Heart left ventricle (tissue), 16 donors: Measurements from ENCODE around the gene RGS6. TPM values are rescaled to one million over a fixed set of nuclear protein-coding genes. Genes with fewer than 3 reads are reported as not detected.

Source experiments
- ATAC-seq, 4 donors: fragments of 200-7000 bp; cut with Tn5 transposase; one replicate each; pipeline ENCODE4 v1.9.1; 2020 to 2022; ENCODE audit warnings: moderate library complexity in 4 of 4, mild to moderate bottlenecking in 3 of 4, moderate number of reproducible peaks in 1 of 4
- DNase-seq, 5 donors: peaks; one replicate each; pipeline ENCODE4 v3.0.0-alpha.2; 2020
- H3K27ac ChIP-seq, 12 donors: fragments of 200-600 bp; sonication (generic) in 4 of 12; one replicate each; pipeline versions ENCODE4 v1.5.0 to v1.8.0; 2016 to 2022; ENCODE audit warnings: mild to moderate bottlenecking in 2 of 12
- H3K27me3 ChIP-seq, 9 donors: fragments of 200-600 bp; sonication (generic) in 2 of 9; one replicate each; pipeline versions ENCODE4 v1.5.1 to v1.8.0; 2016 to 2022; ENCODE audit warnings: mild to moderate bottlenecking in 3 of 9
- H3K36me3 ChIP-seq, 9 donors: fragments of 200-600 bp; sonication (generic) in 2 of 9; one replicate each; pipeline versions ENCODE4 v1.5.0 to v1.8.0; 2018 to 2022; ENCODE audit warnings: mild to moderate bottlenecking in 2 of 9
- H3K4me1 ChIP-seq, 12 donors: fragments of 200-600 bp; sonication (generic) in 4 of 12; one replicate each; pipeline versions ENCODE4 v1.5.0 to v1.8.0; 2016 to 2022; ENCODE audit warnings: mild to moderate bottlenecking in 3 of 12
- H3K4me3 ChIP-seq, 12 donors: fragments of 200-600 bp; sonication (generic) in 4 of 12; one replicate each; pipeline versions ENCODE4 v1.5.0 to v1.8.0; 2017 to 2022; ENCODE audit warnings: mild to moderate bottlenecking in 9 of 12, moderate library complexity in 4 of 12
- H3K9me3 ChIP-seq, 12 donors: fragments of 200-600 bp; sonication (generic) in 4 of 12; one replicate each; pipeline versions ENCODE4 v1.5.0 to v1.8.0; 2016 to 2022; ENCODE audit warnings: mild to moderate bottlenecking in 1 of 12
- CTCF ChIP-seq, 12 donors: fragments of 200-600 bp; sonication (generic) in 4 of 12; IDR thresholded peaks; one replicate each; pipeline versions ENCODE4 v1.5.0 to v1.8.0; 2018 to 2022; ENCODE audit warnings: antibody characterized with exemption in 12 of 12, mild to moderate bottlenecking in 5 of 12
- POLR2A ChIP-seq, 2 donors: fragments of 450-650 bp; IDR thresholded peaks; one replicate each; pipeline ENCODE4 v1.6.1; 2017; ENCODE audit warnings: antibody characterized with exemption in 2 of 2, mild to moderate bottlenecking in 2 of 2, moderate library complexity in 2 of 2
- WGBS, 4 donors: extraction: QIAGEN DNeasy Blood & Tissue Kit in 2 of 4; methylation state at CpG; one replicate each; pipeline versions ENCODE4 v1.1.5 to v1.1.7; 2013 to 2018; 5-methylcytosine and 5-hydroxymethylcytosine counted together
- intact Hi-C, 10 donors: fragments of 100-400 bp; cut with DNase I; formaldehyde crosslinking; loops; one replicate each; pipeline versions ENCODE4 v1.11.1 to v1.14.2; 2022
- polyA plus RNA-seq, 2 donors: library from polyadenylated mRNA; stranded (reverse); fragments of 200-250 nt; gene quantifications; one replicate each; pipeline ENCODE4 v1.2.3, GENCODE V29; 2013
- total RNA-seq, 9 donors: library from RNA; depleted of rRNA in 2 of 9; stranded (reverse); fragments of >200 nt in 2 of 9; fragmentation: NEBNext Ultra II Directional in 3 of 9; extraction: Animal tissue kit (Norgen Biotek cat#: 25700) in 3 of 9; gene quantifications; one replicate each; pipeline versions ENCODE4 v1.1.0 to v1.2.4, GENCODE V29; 2016 to 2023
- donor health status: ischemic (EF 13 %, LVEDD 7.1; RV severe dilation, severe dysfunction).
- donor health status: healthy with polysubstance abuse.
- donor health status: DM: no; HTN: yes; CAD: no.
- donor health status: DM: no; HTN: no; CAD: no.
- donor health status: ischemic (EF 25% LVEDD 6.9; RV normal size, moderate dysfunction).
- donor health status: ischemic (EF 25% LVEDD 5.7; RV mildly dilated, moderate dysfunction).
- donor health status: healthy.
- donor health status: DM: yes; HTN: yes; CAD: no.
- donor health status: ischemic (EF 35%, LVEDD 5.7; RV mildly dilated, moderate dysfunction).
- donor health status: nonischemic (EF 11% LVEDD 7.7; RV severe dilation, severe dysfunction).
- donor health status: DM: yes; HTN: yes; CAD: no.
- donor health status: PGD.
- donor health status: ischemic (EF 29% LVEDD 5.4; RV normal size, mild dysfunction).
- donor health status: nonischemic (EF 23%, LVEDD 6.1; RV moderate dilation, normal function).

The RGS6 gene
- total and polyA plus RNA-seq, 11 donors = 1.3 to 25.4 (median 15.1) TPM

DNA sequence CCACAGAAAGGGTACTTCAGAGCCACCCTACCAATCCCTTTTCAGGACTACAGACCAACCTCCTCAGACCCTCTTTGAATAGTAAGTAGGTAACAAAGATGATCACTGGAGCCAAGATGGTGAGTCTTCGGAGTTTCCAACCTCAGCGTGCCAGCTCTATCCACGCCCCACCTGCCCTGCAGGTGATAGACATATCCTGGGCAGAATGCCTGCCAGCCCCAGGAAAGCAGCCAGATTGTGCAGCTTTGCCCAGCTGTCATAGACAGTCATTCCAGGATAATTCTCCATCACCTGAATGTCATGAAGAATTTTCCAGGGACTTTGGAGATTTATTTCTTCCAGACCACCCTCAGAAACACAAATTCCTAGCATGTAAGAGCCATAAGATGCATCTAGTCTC is 434.4 kb downstream of the RGS6 start:
- Histone ChIP-seq H3K36me3 (no peaks in the 10 kb centered on the region), H3K27me3 (no peaks in the 10 kb centered on the region), H3K27ac (no peak overlapping the region), H3K4me3 (no peak overlapping the region), H3K4me1 (peaks cover 0 to 7% (median 0%) of the 10 kb centered on the region in 12 donors), H3K9me3 (no peaks in the 10 kb centered on the region)
- WGBS, 4 donors = 73 to 93% (median 85%) methylated on average over 3 of the region's 3 CpGs
- no peak for ATAC-seq
- DNase-seq = no peak
- TF ChIP-seq CTCF (IDR thresholded peaks at IDR 0.05) (no peak), POLR2A (IDR thresholded peaks at IDR 0.05) (no peak)
- intact Hi-C loops = no loop called here

GRCh38 chr14:72369106-72369505 is 436.9 kb downstream of the RGS6 start:
- H3K36me3 ChIP-seq = no peaks in the 10 kb centered on the region
- intact Hi-C loops = no loop called here
- TF ChIP-seq POLR2A (IDR thresholded peaks at IDR 0.05) = no peak
- no peak for TF ChIP-seq CTCF (IDR thresholded peaks at IDR 0.05)
- H3K27ac ChIP-seq = no peak overlapping the region
- ATAC-seq (no peak), DNase-seq (no peak)
- no peak overlapping the region for H3K4me3 ChIP-seq
- H3K4me1 ChIP-seq = peaks cover 0 to 7% (median 0%) of the 10 kb centered on the region in 12 donors
- H3K27me3 ChIP-seq = no peaks in the 10 kb centered on the region
- H3K9me3 ChIP-seq = no peaks in the 10 kb centered on the region

- intact Hi-C loops = no loop called here
Observed at GRCh38 chr14:72377016-72377415, 444.8 kb downstream of the RGS6 start.

GRCh38 chr14:72380456-72380855 is 448.2 kb downstream of the RGS6 start:
- Histone ChIP-seq H3K4me3 (no peak overlapping the region), H3K9me3 (peaks cover 0 to 30% (median 0%) of the 10 kb centered on the region in 12 donors), H3K36me3 (no peaks in the 10 kb centered on the region), H3K27ac (no peak overlapping the region), H3K27me3 (no peaks in the 10 kb centered on the region), H3K4me1 (no peaks in the 10 kb centered on the region)
- no peak for ATAC-seq
- 90 to 100% (median 95%) methylated on average over 1 of the region's 1 CpG for WGBS, 4 donors
- no peak for TF ChIP-seq POLR2A (IDR thresholded peaks at IDR 0.05)
- TF ChIP-seq CTCF (IDR thresholded peaks at IDR 0.05) = no peak
- intact Hi-C loops = no loop called here
- DNase-seq = no peak

More at GRCh38 chr14:72377016-72377415, 444.8 kb downstream of the RGS6 start:
- H3K27ac ChIP-seq = no peak overlapping the region
- 60 to 66% (median 65%) methylated on average over 3 of the region's 3 CpGs for whole genome bisulfite sequencing, 4 donors
- no peak overlapping the region for H3K4me3 ChIP-seq
- no peaks in the 10 kb centered on the region for H3K4me1 ChIP-seq
- TF ChIP-seq CTCF (IDR thresholded peaks at IDR 0.05) (no peak), POLR2A (IDR thresholded peaks at IDR 0.05) (no peak)
- H3K9me3 ChIP-seq = peaks cover 0 to 33% (median 0%) of the 10 kb centered on the region in 12 donors
- no peaks in the 10 kb centered on the region for H3K27me3 ChIP-seq
- DNase-seq (no peak), ATAC-seq (no peak)
- no peaks in the 10 kb centered on the region for H3K36me3 ChIP-seq
